ENCODE data around the gene AASDH.

AASDH gene

GRCh38 chr4:56414135-56414670, 26.9 kb upstream of the AASDH start:
- TF ChIP-seq CTCF (IDR thresholded peaks at IDR 0.05; ENCODE audit: low read depth, low read length) = no peak
- no peak overlapping the region for H3K4me3 ChIP-seq (replicated peaks in 1 of 2; ENCODE audit: low read depth in 2 of 2, low read length in 2 of 2)
- DNase-seq (ENCODE audit: low read depth in 2 of 2) = peak in 1 of 2 donors; percentile 27

GRCh38 chr4:56410247-56411062, 23.2 kb upstream of the AASDH start:
- peak overlapping the region; percentile 3 to 19 for H3K4me3 ChIP-seq (replicated peaks in 1 of 2; ENCODE audit: low read depth in 2 of 2, low read length in 2 of 2)
- no peak for TF ChIP-seq CTCF (IDR thresholded peaks at IDR 0.05; ENCODE audit: low read depth, low read length)
- peak; percentile 98 to 99 for DNase-seq (ENCODE audit: low read depth in 2 of 2)

DNA sequence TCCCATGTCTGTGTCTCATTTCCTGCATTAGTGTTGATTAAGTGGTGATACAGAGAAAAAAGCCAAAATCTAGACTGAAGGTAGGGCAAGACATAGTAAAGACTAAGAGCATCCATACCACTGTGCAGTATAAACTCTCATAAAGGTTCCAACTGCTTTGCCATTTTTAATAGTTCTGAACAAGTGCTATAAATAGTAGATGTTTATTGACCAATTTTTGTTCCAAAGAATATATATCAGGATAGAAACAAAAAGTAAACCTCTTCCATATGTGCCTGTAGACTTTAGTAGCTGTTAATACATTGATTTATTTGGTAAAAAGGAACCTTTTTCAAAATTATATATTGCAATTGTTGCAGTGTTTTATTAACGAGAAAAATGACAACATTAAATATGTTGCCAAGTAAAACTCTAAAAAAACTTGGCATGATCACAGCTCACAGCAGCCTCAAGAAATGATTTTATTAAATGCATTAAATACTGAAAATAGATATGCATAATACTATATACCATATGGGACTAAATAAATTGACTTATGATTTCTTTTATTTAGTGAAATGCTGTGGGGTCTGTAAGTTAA, 22.3 kb upstream of the AASDH start:
- DNase-seq (ENCODE audit: low read depth in 2 of 2) = peak in 1 of 2 donors; percentile 31
- TF ChIP-seq CTCF (IDR thresholded peaks at IDR 0.05; ENCODE audit: low read depth, low read length) = no peak
- H3K4me3 ChIP-seq (replicated peaks in 1 of 2; ENCODE audit: low read depth in 2 of 2, low read length in 2 of 2) = no peak overlapping the region

DNA sequence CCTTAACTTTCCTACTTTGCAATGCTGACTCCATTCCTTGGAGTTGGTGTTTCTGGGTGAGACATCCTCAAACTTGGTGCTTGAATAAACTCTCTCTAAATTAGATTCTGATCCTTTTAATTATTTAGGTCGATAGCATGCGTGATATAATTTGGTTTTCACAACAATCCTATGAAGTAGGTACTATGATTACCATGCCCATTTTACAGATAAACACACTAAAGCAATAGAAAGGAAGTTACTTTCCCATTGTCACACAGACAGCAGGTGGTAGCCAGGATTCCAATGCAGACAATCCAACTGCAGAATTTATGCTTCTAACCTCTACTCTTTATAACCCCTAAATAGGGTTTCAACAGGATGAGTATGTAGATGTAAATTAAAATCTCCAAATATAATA, 21.7 kb upstream of the AASDH start:
- no peak for DNase-seq (ENCODE audit: low read depth in 2 of 2)
- no peak for TF ChIP-seq CTCF (IDR thresholded peaks at IDR 0.05; ENCODE audit: low read depth, low read length)
- no peak overlapping the region for H3K4me3 ChIP-seq (replicated peaks in 1 of 2; ENCODE audit: low read depth in 2 of 2, low read length in 2 of 2)

GRCh38 chr4:56406151-56406550, 18.9 kb upstream of the AASDH start:
- no peak overlapping the region for H3K4me3 ChIP-seq (replicated peaks in 1 of 2; ENCODE audit: low read depth in 2 of 2, low read length in 2 of 2)
- no peak for TF ChIP-seq CTCF (IDR thresholded peaks at IDR 0.05; ENCODE audit: low read depth, low read length)
- no peak for DNase-seq (ENCODE audit: low read depth in 2 of 2)

- no peak for TF ChIP-seq CTCF (IDR thresholded peaks at IDR 0.05; ENCODE audit: low read depth, low read length)
These were observed 17.7 kb upstream of the AASDH start for GRCh38 chr4:56405016-56405415.

More at GRCh38 chr4:56405016-56405415, 17.7 kb upstream of the AASDH start:
- no peak overlapping the region for H3K4me3 ChIP-seq (replicated peaks in 1 of 2; ENCODE audit: low read depth in 2 of 2, low read length in 2 of 2)
- no peak for DNase-seq (ENCODE audit: low read depth in 2 of 2)

Measured in cardiac fibroblast (primary cell).